GM19193 (cell line): ENCODE data around the gene MGST3.

Experiments
- POLR2A ChIP-seq: IDR thresholded peaks from 4 replicates; pipeline ENCODE4 v1.6.1; 2011; ENCODE audit not compliant: insufficient read depth, insufficient read length; ENCODE audit errors: extremely low read depth

MGST3 gene

DNA sequence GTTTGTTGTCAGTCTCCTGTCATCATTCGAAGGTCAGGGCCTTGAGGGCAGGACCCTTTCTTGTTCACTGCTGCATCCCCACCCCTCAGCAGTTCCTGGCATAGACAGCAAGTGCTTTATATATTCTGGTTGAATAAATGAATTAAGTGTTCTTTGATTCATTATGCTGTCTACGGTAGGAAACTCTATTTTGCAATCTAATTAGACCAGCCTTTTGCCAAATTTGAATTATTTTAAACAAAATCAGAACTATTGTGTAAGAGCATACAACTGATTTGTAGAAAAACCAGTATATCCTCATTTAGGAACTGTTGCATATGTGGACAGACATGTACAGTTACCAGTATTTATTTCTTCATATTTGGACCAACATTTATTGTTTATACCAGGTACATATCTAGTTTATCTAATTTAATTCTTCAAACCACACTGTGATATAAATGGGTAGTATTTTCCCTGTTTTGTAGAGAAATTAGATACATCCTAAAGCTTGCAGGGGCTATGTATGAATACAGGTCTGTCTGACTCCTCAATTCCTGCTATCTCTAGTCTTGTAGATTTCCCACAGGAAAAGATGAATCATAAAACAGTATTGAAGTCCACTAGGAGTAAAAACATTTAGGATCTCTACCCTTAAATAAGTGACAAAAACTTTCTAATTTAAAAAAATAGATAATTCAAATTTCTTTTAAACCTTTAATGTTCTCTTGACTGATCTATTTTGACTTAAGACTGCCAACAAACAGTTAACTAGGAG lies 10.4 kb downstream of the MGST3 start:
- TF ChIP-seq POLR2A: no peak

DNA sequence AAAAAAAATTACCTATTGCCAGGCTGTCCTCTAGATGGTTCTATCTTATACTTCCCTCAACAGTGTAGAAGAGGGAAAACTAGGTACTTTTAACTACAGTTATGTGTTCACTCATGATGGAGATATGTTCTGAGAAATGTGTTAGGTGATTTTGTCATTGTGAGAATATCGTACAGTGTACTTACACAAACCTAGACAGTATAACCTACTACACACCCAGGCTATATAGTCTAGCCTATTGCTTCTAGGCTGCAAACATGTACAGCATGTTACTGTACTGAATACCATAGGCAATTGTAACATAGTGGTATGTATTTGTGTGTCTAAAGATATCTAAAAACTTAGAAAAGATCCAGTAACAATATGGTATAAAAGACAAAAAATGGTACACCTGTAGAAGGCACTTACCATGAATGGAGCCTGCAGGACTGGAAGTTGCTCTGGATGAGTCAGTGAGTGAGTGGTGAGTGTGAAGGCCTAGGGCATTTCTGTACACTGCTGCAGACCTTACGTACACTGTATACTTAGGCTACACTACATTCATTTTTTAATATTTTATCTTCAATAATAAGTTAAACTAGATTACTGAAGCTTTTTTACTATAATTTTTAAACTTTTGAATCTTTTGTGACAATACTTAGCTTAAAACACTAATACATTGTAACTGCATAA lies 13.2 kb downstream of the MGST3 start:
- TF ChIP-seq POLR2A: no peak

DNA sequence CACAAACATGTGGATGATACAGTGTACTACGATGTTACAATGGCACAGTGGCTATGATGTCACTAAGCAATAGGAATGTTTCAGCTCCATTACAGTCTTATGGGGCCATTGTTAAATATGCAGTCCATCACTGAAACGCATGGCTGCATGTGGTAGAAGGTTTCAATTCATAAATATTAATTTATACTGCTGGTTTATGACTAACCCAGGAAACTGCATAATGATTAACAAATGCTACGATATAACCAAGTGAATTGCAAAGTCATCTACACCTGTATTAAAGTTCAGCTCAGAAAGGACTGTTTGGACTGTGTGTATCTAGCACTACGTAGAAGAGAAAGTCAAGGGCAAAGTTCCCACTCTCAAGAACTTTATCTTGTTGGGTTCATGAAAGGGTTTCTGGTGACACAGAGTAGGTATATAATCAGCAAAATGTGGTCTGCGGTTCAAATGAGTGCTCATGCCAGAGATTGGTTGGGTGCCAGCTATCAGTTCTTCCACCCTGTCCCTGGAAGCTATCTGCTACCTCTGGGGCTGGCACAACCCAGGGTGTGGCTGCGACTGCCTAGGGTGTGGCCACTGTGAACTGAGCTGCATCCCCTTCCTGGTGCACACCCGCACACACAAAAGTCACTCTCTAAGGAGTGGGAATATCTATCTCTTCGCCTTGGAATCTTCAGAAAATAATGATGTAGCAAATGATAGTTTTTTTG lies 14.8 kb downstream of the MGST3 start:
- TF ChIP-seq POLR2A: no peak

DNA sequence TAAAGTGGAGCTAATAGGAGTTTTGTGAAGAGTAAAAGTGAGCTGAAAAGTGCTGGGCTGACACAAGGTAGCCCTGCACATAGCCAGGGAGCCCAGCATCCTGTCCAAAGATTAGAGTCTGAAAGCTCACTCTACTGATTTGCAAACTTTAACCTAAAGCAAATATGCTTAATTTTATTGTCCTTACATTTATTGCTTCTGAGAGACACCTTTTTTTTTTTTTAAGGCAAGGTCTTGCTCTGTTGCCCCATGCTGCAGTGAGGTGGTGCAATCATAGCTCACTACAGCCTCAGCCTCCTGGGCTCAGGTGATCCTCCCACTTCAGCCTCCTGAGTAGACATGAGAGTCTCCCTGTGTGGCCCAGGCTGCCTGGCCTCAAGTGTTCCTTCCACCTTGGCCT lies 16.5 kb downstream of the MGST3 start:
- no peak for TF ChIP-seq POLR2A

DNA sequence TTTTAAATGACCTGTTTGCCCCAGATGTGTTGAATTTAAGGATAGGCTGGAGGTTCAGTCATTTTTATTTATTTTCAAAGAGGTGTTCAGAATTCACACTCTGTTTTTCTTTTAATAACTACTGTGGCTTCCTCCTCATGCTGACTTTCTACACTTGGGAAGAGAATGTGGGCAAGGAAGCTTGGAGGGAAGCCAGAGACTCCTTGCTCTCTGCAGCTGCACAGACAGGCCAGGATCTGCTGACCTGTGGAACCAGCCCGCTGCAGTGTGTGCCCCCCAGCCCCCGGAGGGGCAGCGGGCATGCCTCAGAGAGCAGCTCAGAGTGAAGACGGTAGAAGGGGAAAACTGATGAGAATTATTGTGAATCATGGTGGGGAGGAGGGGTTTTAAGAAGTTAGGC lies 16.9 kb downstream of the MGST3 start:
- TF ChIP-seq POLR2A: no peak

DNA sequence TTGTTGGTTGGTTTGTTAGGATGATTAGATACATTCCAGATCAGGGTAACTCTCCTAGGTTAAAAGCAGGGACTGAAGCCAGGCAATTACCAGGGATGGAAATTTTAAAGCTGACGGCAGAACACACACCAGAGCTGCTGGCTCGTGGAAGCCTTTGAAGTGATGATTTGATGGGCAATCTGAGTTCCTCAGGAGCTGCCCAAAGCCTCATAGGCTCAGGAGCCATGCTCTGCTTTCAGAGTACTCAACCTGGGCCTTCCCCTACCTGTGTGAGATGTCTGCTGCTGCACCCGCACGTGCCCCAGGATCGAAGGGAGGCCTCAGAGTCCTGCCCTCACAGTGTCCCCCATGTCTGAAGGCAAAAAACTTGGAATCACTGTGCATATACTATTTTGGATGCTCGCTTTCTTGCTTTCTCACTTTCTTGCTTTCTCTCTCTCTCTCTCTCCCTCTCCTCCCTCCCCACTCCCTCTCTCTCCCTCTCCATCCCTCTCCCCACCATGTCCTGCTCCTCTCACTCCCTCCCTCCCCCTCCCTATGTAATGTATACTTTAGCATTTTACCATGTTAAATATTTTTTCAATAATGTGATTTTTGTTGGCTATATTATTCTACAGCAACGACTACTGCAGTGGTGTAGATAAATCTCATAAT lies 18.0 kb downstream of the MGST3 start:
- TF ChIP-seq POLR2A: no peak

DNA sequence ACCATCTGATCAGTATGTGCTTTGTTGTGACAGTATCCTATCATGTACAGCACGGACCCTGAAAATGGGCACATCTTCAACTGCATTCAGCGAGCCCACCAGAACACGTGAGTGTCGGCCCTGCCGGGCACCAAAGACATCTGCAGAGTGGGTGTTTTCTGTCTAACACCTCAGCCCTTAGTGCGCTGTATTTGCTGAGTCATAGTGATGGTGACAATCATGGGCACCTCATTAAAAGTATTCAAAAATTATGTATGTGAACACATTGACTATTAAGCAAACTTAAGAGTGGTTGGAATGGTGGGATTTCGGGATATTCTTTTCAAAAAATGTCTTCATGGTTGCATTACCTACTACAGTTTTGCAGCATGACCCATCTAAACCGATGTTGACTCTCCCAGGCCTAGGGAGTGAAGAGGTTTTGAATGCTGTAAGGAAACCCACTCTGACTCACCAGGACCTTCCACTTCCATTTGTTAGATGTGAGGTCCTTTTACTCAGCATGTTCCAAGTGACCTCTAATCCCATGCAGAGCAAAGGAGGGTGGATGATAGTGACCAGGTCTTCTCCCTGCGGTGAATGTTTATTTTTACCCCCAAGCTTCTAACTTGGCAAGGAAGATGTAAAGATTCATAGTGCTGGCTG lies 20.1 kb downstream of the MGST3 start:
- TF ChIP-seq POLR2A: no peak

DNA sequence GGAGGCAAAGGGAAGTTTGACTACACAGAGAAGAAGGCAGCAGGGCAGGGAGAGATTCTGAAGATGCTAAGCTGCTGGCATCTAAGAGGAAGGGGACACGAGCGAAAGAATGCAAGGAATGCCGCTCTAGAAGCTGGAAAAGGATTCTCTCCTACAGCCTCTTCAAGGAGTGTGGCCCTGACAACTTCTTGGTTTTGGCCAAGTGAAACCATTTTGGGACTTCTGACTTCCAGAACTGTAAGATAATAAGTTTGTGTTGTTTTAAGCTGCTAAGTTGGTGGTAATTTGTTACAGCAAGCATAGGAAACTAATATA lies 28.5 kb downstream of the MGST3 start:
- TF ChIP-seq POLR2A: no peak

DNA sequence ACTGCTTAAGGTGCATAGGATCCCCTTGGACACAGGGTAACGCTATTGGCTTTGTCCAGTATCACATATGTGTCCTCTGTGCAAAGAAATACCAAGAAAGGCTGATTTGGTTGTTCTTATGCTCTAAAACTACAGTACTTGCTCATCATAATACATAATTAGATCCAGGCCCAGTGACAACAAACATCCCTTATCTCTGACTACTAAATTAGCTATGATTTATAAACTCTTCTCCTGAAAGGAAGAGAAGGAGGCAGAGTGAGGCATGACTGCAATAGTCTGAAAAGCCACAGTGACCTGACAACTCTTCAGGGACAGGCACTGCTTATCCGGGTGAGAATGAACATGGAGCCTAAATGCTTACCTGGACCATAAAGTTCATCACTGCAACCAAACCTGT lies 30.7 kb downstream of the MGST3 start:
- no peak for TF ChIP-seq POLR2A

DNA sequence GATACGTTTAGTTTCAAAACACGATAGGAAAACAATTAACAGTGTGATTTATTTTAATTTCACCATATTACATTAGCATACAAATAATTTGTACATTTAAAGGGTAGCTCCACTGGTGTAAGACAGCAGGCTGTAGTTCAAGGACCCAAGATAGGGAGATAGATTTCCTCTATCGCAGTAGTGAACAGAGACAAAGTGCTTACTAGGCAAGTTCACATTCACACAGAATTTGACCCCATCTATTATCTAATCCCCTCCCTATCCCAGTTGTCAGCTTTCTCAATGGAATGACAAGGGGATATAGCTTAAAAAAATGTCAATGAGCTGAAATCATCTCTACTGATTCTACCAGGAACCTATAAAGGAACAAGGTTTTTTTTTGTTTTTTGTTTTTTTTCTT lies 31.2 kb downstream of the MGST3 start:
- TF ChIP-seq POLR2A: no peak

DNA sequence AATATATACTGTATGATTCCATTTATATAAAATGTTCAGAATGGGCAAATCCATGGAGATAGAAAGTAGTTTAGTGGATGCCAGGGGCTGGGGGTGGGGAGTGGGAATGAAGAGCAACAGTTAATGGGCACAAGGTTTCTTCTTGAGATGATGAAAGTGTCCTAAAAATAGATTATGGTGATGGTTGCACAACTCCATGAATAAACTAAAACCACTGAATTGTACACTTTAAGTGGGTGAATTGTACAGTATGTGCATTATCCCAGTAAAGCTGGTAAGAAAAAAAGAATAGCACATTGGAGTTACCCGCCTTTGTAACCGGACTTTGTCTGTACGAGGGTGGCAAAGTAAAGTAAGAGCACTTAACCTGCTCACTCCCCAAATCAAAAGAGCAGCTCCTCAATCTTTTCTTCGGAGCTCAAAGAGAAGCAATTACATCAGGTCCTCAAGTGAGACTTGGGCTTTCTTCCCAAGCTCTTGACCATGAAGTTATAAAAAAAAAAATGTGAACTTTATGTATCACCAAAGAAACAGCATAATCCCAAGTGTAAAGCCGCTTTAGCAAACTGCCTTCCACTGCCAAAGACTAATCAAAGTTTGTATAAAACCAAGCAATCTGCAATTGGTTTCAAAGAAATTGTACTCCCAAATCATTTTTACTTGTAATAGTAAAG lies 35.3 kb downstream of the MGST3 start:
- TF ChIP-seq POLR2A: no peak

DNA sequence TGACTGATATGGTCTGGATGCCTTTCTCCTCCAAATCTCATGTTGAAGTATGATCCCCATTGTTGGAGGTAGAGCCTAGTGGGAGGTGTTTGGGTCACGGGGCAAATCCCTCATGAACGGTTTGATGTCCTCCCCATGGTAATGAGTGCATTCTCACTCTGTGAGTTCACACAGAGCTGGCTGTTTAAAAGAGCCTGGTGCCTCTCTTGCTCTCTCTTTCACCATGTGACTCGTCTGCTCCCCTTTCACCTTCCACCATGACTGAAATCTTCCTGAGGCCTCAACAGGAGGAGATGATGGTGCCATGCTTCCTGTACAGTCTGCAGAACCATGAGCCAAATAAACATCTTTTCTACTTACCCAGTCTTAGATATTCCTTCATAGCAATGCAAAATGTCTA lies 37.1 kb downstream of the MGST3 start:
- no peak for TF ChIP-seq POLR2A

DNA sequence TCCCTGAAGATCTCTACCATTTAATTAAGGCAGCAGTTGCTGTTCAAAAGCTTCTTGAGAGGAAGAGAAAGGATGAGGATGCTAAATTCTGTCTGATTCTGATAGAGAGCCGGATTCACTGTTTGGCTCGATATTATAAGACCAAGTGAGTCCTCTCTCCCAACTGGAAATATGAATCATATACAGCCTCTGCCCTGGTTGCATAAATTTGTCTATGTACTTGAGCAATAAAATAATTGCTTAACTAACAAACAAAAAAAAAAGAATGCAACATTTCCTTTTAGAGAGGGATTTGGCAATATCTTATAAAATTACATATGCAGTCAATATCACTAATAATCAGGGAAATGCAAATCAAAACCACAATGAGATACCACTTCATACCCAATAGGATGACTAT lies 40.5 kb downstream of the MGST3 start:
- TF ChIP-seq POLR2A: no peak

DNA sequence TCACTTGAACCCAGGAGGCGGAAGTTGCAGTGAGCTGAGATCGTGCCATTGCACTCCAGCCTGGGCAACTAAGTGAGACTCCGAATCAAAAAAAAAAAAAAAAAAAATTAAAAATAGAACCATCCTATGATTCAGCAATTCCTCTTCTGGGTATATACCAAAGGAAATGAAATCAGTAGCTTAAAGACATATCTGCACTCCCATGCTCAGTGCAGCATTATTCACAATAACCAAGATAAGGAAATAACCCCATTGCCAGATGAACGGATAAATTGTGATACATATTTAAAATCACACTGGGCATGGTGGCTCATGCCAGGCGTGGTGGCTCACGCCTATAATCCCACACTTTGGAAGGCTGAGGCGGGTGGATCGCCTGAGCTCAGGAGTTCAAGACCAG lies 43.6 kb downstream of the MGST3 start:
- no peak for TF ChIP-seq POLR2A
